ENCODE measurements around the gene CRYL1. TPM values are rescaled to one million over a fixed set of nuclear protein-coding genes. Genes with fewer than 3 reads are reported as not detected.

Gene CRYL1
- total RNA-seq, 1 experiment from 2014 or later: 3.7 TPM

GRCh38 chr13:20461481-20461859 lies 64.2 kb downstream of the CRYL1 start:
- no peak overlapping the region for H2AK5ac ChIP-seq (ENCODE audit: insufficient read length, low read length)
- H3K9ac ChIP-seq (ENCODE audit: extremely low read depth, insufficient read length, low read length): no peak overlapping the region
- no peak overlapping the region for H3K56ac ChIP-seq (ENCODE audit: insufficient read length, low read depth, low read length)
- no peak overlapping the region for H4K8ac ChIP-seq (replicated peaks; ENCODE audit: insufficient read length, low read depth, low read length)
- no peak overlapping the region for H2BK5ac ChIP-seq (ENCODE audit: insufficient read length, low read length)
- H2BK20ac ChIP-seq (ENCODE audit: low read depth, low read length, poor library complexity, severe bottlenecking): no peak overlapping the region
- H3K36me3 Mint-ChIP-seq (ENCODE audit: insufficient read depth in 1 of 3, low read depth in 3 of 3): peaks cover 0 to 3% (median 0%) of the 10 kb centered on the region in 3 experiments; a peak in 1 of 7 replicates
- peak overlapping the region in 1 of 2 experiments; percentile 27; a peak in 1 of 5 replicates for H3K4me3 Mint-ChIP-seq
- H3K9me3 ChIP-seq (ENCODE audit: control insufficient read depth, low read depth, low read length): no peaks in the 10 kb centered on the region
- H3K79me1 ChIP-seq (ENCODE audit: insufficient read depth, low read depth, low read length, poor library complexity, severe bottlenecking): no peaks in the 10 kb centered on the region
- no peaks in the 10 kb centered on the region for H3K27me3 ChIP-seq (ENCODE audit: insufficient read depth, low read length)
- DNase-seq: no peak
- H3K4me2 ChIP-seq (ENCODE audit: insufficient read depth, insufficient read length, low read length): no peak overlapping the region
- H3K27ac ChIP-seq (ENCODE audit: insufficient read length, low read depth, low read length): no peak overlapping the region
- peaks cover 8% of the 10 kb centered on the region; the same call in 1 of the 2 replicates for H3K4me1 ChIP-seq (ENCODE audit: insufficient read depth, low read length)
- TF ChIP-seq CTCF (conservative IDR thresholded peaks at IDR 0.05): no peak
- no peak overlapping the region for H3K18ac ChIP-seq (ENCODE audit: insufficient read length, low read depth, low read length)
- H3K27ac Mint-ChIP-seq: peak overlapping the region in 1 of 3 experiments; percentile 68; a peak in 2 of 7 replicates
- no peak overlapping the region for H2BK15ac ChIP-seq (ENCODE audit: low read depth, low read length)
- no peak overlapping the region for H2AFZ ChIP-seq (ENCODE audit: low read length)
- no peaks in the 10 kb centered on the region; a peak in 1 of 5 replicates for H3K9me3 Mint-ChIP-seq
- no peak overlapping the region for H2BK12ac ChIP-seq (ENCODE audit: insufficient read length, low read depth, low read length)
- no peaks in the 10 kb centered on the region for H4K20me1 ChIP-seq (ENCODE audit: control insufficient read depth, insufficient read depth, insufficient read length)
- H3K27me3 Mint-ChIP-seq (ENCODE audit: low read depth): no peaks in the 10 kb centered on the region; the same call in none of the 2 replicates
- no peak overlapping the region for H2BK120ac ChIP-seq (ENCODE audit: low read depth, low read length, poor library complexity, severe bottlenecking)
- H3K23ac ChIP-seq (ENCODE audit: insufficient read length, low read depth, low read length): no peak overlapping the region
- no peak overlapping the region for H3K14ac ChIP-seq (ENCODE audit: insufficient read depth, low read length)
- no peaks in the 10 kb centered on the region for H3K23me2 ChIP-seq (ENCODE audit: insufficient read length, low read depth, low read length, poor library complexity, severe bottlenecking)
- no peak overlapping the region for H4K91ac ChIP-seq (ENCODE audit: insufficient read length, low read depth, low read length)
- H4K5ac ChIP-seq (ENCODE audit: insufficient read length, low read depth, low read length): no peak overlapping the region
- H3T11ph ChIP-seq (ENCODE audit: low read length): no peak overlapping the region
- H3K4me1 Mint-ChIP-seq: peaks cover 21 to 27% of the 10 kb centered on the region in 2 experiments
- H3K79me2 ChIP-seq (ENCODE audit: insufficient read depth, low read length): no peaks in the 10 kb centered on the region
- no CpG with 5 or more reads among the region's 2 CpGs for WGBS (ENCODE audit: extremely low coverage, insufficient read length, low lambda C conversion rate)
- H3K4ac ChIP-seq (ENCODE audit: low read depth, low read length): no peak overlapping the region
